Fibroblast of skin of scalp (primary cell): Measurements from ENCODE around the gene WWC2.
"Not testable (repeated sequence)": the region's sequence is repeated elsewhere in the genome, so short reads cannot be mapped to it uniquely, and the experiment has no call there.

ENCODE experiments used
- DNase-seq: peaks from one replicate; pipeline ENCODE4 v3.0.0-alpha.2; 2013

Gene WWC2

DNA sequence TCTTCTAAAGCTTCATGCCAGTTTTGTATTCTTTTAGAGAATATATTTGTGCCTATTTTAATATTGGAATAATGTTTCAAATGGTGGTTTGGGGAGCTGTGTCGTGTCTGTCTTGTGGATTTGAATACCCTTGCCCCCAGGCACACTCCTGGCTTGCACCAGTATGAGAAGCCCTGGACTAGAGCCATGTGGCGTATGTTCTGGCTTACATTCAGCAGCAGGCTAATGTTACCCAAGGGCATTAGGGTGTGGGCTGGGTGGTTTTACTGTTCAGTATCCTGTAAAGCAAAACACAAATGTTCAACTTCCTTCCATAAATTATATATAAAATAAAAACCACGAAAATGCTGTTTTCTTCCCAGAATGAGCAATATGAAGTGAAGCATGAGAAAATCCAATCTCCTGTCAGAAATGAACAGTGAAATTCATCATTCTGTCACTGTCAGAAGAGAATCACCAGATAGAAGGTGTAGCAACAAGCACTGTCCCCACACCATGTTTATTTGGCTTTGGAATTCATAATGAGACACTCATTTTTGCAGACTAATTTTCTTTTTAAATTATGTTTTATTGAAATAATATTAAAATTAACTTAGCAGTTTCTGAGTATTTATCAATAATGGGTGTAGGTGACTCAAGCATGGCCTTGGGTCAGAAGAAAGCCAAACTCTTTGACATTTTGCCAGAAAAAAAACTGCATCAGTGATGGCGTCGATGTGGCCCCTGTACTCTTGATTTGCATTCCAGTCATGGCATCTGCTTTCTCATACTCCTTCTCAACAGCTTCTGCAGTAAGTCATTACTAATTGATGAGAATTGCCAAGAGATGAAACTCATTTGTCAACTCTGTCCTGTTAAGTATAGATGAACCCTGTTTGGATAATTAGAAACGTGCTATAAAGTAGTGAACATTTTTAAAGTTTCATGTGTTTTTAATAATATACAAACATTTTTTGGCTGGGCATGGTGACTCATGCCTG is 43.8 kb downstream of the WWC2 start:
- peak; percentile 79 for DNase-seq

DNA sequence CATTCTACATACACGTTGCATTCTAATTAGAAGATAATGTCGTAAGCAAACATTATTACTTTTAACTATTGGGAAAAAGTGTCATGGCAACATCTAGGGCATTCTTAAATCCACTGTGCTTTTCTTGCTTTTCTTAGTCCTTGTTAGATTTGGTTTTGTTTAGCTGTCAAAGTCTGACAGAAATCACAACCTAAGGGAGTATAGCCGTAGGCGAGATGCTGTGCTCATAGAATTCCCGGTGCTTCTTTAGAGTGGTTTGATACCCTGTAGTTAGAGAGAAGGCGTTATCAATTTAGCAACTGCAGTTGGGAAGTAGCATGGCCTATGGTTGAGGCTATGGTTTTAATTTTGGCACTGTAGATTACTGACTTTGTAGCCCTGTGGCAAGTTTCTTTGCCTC is 45.7 kb downstream of the WWC2 start:
- no peak for DNase-seq

- no peak for DNase-seq
These were observed 46.7 kb downstream of the WWC2 start for GRCh38 chr4:183145773-183146172.

DNA sequence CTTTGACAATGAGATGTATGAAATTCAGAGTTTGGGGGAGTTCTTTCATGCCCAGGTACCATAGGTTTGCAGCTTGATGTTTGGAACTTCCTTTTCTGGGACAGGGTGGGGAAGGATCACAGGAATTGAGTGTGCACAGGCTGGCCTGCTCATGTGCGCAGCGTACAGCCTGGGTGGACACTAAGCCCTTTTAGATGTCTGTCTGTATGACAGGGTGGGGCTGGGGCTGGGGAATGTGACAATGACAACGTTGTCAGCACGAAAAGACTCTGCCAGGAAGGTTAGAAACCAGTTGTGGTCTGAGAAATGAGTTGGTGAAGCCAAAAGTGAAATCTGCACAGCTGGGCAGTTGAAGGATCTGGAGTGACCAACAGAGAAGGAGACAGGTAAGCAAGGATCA is 47.4 kb downstream of the WWC2 start:
- no peak for DNase-seq

DNA sequence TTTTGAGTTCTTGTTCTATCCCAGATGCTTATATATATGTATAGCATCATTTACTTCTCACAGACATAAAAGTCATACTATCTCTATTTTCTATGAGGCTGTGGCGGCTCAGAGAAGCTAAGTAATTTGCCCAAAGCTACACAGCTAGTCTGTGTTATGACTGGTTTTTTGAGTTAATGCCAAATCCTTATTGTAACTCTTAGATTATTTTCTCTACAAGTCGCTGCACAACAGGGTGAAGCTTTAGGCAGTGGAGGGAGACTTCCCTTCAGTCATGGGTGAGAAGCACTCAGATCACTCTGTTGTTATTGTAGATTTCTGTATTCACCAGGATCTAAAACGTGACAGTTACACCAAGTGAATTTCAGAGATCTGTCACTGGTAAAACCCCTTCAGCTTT is 48.1 kb downstream of the WWC2 start:
- DNase-seq, result no peak

- DNase-seq, result no peak
These were observed 48.9 kb downstream of the WWC2 start for GRCh38 chr4:183147983-183148382.

DNA sequence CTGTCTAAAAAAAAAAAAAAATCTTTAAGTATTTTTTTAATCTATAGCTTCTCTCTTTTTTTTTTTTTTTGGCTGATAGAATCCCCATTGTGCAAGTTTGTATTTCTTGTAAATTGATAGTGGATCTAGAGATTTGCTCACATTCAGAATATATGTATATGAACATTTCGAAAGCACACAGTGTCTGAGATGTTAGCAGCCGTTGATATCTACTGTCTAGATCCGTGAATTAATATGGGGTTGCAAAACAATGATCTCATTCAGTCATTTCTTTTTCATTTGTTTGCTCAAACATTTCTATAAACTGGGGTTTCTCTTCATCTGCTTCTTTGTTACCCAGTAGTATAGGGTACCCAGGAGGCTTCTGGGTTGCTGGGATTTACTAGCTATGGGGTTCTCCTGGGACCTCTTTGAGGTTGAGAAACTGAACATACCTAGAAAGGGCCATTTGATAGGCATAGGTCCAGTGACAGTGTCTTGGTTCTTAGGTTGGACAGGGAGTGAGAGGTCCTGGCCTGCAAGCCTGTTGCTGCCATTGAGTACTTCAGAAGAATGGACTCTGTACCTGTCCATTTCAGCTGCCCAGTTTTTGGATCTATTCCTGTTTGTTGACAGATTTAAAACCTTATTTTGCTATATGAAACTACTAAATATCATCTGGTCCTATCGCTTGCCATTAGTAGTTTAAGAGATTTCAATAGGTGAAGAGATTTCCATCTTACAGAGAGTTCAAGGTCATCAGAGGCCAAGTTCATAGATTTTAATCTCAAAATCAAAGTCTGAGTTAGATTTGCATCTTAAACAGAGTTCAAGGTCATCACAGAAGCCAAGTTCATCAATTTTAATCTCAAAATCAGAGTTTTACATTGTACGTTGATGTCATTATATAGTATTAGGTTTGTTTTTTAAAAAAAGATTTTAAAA is 50.8 kb downstream of the WWC2 start:
- DNase-seq, result no peak

- not testable (repeated sequence) for DNase-seq
These were observed 51.6 kb downstream of the WWC2 start for GRCh38 chr4:183150664-183151063.

DNA sequence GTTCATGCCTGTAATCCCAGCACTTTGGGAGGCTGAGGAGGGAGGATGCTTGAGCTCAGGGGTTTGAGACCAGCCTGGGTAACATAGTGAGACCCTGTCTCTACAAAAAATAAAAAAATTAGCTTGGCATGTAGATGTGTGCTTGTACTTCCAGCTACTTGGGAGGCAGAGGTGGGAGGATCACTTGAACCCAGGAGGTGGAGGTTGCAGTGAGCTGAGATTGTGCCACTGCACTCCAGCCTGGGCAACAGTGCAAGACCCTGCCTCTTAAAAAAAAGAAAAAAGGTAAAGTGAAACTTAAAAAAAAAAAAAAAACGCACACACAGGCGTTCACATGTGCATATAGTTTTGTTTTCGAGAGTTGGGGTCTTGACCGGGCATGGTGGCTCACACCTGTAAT is 53.2 kb downstream of the WWC2 start:
- not testable (repeated sequence) for DNase-seq

- no peak for DNase-seq
These were observed 54.3 kb downstream of the WWC2 start for GRCh38 chr4:183153190-183153916.

DNA sequence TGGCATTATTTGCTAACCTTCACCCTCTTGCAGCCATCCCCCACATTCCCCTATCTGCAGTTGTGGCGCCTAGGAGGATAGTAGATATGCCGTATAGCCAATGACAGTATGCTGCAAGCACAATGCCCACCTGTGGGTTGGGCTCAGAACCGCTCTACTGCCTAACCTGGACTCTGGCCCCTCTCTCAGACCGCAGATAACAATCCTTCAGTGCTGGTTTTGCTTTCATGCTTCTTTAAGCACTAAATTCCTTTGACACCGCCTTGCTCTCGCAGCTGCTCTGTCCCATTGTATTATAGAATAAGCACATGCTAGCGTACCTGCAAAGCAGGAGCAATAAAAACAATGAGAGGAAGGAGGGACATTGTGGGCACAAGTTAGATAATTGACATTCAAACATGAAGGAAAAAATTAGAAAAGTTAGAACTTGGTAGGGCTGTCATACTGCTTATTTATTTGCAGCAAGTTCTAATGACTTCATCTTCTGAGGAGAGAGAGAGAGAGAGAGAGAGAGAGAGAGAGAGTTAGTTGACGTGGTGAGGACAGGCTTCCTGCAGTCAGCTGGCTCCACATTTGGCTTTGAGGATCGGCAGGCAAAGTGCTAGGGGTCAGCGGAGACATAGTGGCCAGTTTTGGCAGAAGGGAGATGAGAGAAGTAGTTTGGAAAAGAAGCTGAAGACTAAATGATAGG is 55.8 kb downstream of the WWC2 start:
- DNase-seq, result no peak

- DNase-seq, result no peak
These were observed 56.6 kb downstream of the WWC2 start for GRCh38 chr4:183155450-183156184.

- DNase-seq, result no peak
These were observed 58.2 kb downstream of the WWC2 start for GRCh38 chr4:183157215-183157614.

- DNase-seq, result peak; percentile 92
These were observed 59.0 kb downstream of the WWC2 start for GRCh38 chr4:183158062-183158461.

DNA sequence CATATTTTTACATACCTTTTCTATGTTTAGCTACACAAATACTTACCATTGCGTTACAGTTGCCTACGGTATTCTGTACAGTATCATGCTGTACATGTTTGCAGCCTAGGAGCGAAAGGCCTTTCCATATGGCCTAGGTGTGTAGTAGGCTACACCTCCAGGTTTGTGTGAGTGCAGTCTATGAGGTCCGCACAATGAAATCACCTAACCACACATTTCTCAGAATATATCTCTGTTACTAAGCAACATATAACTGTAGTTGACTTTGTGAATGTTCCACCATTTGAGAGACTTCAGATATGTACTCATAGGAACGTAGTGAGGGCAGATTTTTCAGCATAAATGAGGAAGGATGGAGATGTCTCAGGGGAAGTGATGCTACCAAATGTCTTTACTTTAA is 62.6 kb downstream of the WWC2 start:
- DNase-seq, result no peak

DNA sequence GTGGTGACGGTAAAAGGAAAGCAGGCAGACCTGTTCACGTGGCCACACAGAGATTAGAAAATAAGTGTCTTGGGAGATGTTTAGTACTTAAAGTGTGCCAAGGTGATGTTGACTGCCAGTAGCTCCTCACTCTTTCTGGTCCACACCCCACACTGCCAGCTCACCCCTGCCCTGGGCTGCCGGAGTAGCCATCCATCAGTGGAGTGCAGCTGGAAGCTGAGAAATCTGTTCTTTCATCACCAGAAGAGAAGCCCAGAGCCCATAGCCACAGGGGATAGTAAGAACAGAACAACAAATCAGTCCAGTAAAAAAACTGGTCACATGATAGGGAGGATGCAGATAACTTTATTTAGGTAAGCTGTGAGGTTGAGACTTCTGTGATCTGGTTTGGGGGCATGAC is 64.1 kb downstream of the WWC2 start:
- DNase-seq, result no peak

DNA sequence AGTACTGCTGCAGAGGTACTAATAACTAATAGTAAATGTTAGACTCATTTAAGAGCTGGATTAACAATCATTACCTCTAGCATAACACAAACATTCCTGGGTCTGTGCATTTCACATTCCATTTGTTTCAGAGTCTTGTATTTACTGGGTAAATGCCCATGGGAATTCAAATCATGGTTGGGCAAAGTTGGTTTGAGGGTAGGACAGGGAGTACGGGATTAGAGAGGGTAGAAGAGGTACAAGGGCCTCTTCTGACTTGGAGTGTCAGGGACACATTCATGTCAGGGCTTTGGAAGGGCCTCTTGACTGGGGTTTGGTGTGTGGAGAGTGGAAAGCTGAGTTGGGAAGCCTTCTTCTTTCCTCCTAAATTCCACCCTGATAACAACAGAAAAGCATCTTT is 65.9 kb downstream of the WWC2 start:
- DNase-seq, result peak; percentile 71

DNA sequence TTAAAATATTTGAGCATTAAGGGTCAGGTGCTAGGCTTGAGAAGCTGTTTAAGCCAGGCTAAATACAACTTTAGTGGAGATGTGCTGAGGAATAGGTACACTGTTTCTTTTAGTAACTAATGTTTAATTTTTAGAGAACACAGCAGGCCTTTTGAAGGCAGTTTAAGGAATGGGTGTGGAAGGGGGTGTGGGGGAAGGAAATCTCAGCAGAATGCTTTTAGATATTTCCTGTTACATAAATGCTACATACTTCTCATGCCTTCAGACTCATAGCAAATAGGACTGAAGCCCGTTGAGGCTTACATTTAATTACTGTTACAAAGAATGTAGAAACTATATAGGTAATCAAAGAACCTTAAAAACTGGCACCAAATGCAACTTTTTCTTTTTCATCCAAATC is 66.3 kb downstream of the WWC2 start:
- peak; percentile 69 for DNase-seq

- no peak for DNase-seq
These were observed 71.8 kb downstream of the WWC2 start for GRCh38 chr4:183170894-183171293.

DNA sequence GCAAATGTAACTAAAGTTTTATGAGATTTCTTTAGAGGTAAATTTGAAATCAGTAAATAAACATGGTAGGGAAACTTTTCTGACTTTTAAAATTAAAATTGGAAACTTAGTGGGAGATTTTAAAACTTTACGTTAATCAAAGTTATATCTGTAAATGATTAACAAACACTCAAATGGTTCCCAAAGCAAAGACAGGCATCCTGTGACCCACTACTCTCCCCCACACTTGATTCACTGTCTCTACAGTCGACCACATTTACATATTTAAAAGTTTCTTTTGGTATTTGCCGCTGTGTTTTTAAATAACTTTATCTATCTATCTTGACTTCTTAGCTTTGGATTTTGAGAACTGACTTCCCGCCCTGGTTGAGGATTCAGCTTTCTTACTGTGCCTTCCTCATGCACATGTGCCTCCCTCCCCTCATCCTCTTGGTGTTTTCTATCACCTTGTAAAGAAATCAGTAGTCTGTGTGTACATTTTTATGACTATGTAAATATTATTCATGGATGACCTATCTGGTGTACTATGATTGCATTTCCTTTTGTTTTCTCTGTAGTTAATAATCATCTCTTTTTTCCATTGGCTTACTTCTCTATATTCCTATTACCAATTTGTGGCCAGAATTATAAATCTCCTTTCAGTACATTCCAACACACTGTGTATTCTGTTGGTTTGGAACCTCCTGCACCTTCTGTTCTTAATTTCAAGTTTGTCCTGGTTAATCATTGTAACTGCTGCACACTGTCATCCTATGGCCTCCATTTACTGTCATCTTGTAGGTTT is 72.6 kb downstream of the WWC2 start:
- no peak for DNase-seq

GRCh38 chr4:183172881-183173280 is 73.8 kb downstream of the WWC2 start:
- no peak for DNase-seq
